HepG2 (cell line): ENCODE data around the gene MAMSTR. TPM values are rescaled to one million over a fixed set of nuclear protein-coding genes. Genes with fewer than 3 reads are reported as not detected.

Experiments used
- ETV5 ChIP-seq: IDR thresholded peaks from 2 replicates; pipeline ENCODE4 v1.6.1; 2018; ENCODE audit warnings: missing biosample characterization, missing genetic modification reagents, inconsistent platforms, borderline replicate concordance
- GABPA ChIP-seq, 2 experiments: IDR thresholded peaks; 2 replicates each; pipeline ENCODE4 v1.6.1; 2011 to 2016; ENCODE audit warnings: low read depth in 2 of 2, low read length in 1 of 2, missing biosample characterization in 1 of 2, missing genetic modification characterization in 1 of 2
- HOXA3 ChIP-seq: sonication (generic); formaldehyde crosslinking; IDR thresholded peaks from 2 replicates; pipeline ENCODE4 v1.5.0; 2020; ENCODE audit warnings: missing genetic modification reagents
- IKZF4 ChIP-seq: sonication (generic); formaldehyde crosslinking; IDR thresholded peaks from 2 replicates; pipeline ENCODE4 v1.5.1; 2020; ENCODE audit warnings: borderline replicate concordance, mild to moderate bottlenecking, low read depth, missing genetic modification reagents; ENCODE audit errors: not compliant biosample characterization
- ZBTB3 ChIP-seq: sonication (generic); formaldehyde crosslinking; IDR thresholded peaks from 2 replicates; pipeline ENCODE4 v1.4.0; 2020; ENCODE audit warnings: low read depth, mild to moderate bottlenecking, moderate library complexity, missing genetic modification reagents, borderline replicate concordance
- ZNF501 ChIP-seq: sonication (generic); formaldehyde crosslinking; IDR thresholded peaks from 2 replicates; pipeline ENCODE4 v1.5.1; 2020; ENCODE audit warnings: mild to moderate bottlenecking, moderate library complexity, missing genetic modification reagents
- ZNF660 ChIP-seq: sonication (generic); formaldehyde crosslinking; IDR thresholded peaks from 2 replicates; pipeline ENCODE4 v1.5.1; 2020; ENCODE audit warnings: mild to moderate bottlenecking, low read depth, missing genetic modification reagents, borderline replicate concordance
- ZSCAN12 ChIP-seq: sonication (generic); formaldehyde crosslinking; IDR thresholded peaks from 2 replicates; pipeline ENCODE4 v1.9.0; 2021; ENCODE audit warnings: mild to moderate bottlenecking, missing genetic modification reagents
- polyA plus RNA-seq, 8 experiments: library from polyadenylated mRNA; depleted of rRNA in 3 of 8; stranded (reverse) in 7 of 8; unstranded in 1 of 8; fragments of >200 nt; fragmentation: Illumina TruSeq in 4 of 8; extraction: Trizol in 4 of 8; gene quantifications; 2 replicates each; pipeline versions ENCODE4 v1.2.1 to v1.2.3, GENCODE V29; 2011 to 2016; ENCODE audit warnings: low read depth in 4 of 8, missing spikeins in 1 of 8, mixed read lengths in 1 of 8; ENCODE audit not compliant: insufficient read depth in 1 of 8
- total RNA-seq, 5 experiments: library from RNA; depleted of rRNA; stranded (reverse); fragments of >200 nt; fragmentation: Illumina TruSeq; extraction: Trizol; gene quantifications; 2 replicates each; pipeline ENCODE4 v1.2.3, GENCODE V29; 2016; ENCODE audit warnings: low read depth in 1 of 5
- TF ChIP-seq, protein P1 (sequence below): sonication (generic); formaldehyde crosslinking; IDR thresholded peaks from 2 replicates; pipeline ENCODE4 v1.5.0; 2020; ENCODE audit warnings: missing genetic modification reagents
- TF ChIP-seq, protein P2 (sequence below): sonication (generic); formaldehyde crosslinking; IDR thresholded peaks from 2 replicates; pipeline ENCODE4 v1.4.0; 2020; ENCODE audit warnings: missing genetic modification reagents
- TF ChIP-seq, protein P3 (sequence below): sonication (generic); formaldehyde crosslinking; IDR thresholded peaks from 2 replicates; pipeline ENCODE4 v1.4.0; 2020; ENCODE audit warnings: missing genetic modification reagents
- TF ChIP-seq, protein P4 (sequence below): sonication (generic); formaldehyde crosslinking; IDR thresholded peaks from 2 replicates; pipeline ENCODE4 v1.4.0; 2020; ENCODE audit warnings: mild to moderate bottlenecking, missing genetic modification reagents

The MAMSTR gene
- total and polyA plus RNA-seq, 2 of the 13 experiments (the other 11 are each of a cell fraction or from before 2014, with no cell fraction given), result 2.2 to 2.4 TPM

DNA sequence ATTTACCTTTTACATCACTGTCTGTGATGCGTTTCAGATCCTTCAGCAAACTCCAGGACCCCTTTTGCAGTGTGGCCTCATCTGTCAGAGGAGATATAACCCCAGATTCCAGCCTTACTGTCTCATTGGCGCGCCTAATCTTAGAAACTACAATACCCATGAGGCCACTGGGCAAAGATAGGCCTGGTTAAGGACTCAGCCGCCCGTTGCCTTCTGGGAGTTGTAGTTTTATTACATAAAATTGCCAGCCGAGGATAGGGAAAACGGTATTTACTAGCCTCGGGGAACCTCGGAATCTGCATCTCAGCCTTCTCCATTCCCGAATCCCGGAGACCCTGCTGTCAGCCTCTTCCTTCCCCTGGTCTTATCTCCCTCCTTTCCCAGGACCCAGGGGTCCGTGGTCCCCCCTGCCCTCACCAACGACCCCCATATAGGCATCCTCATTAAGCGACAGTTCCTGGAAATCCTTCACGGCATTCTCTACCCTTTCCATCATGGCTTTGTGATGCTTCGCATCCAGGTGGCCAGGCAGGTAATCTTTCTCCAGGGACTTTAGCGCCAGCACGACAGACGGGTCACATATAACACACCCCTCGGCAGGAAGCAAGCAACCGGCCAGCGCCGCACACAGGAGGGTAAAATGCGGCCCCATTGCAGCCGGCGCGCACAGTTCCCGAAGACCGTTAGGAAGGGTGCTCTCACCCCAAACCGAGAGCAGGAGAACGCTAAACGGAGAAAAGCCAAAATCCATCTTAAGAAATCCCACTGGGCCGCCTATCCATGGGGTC, 25.9 kb upstream of the MAMSTR start (continued):
- peak; percentile 59 for TF ChIP-seq ZNF501 (CRISPR knock-in tag)
- TF ChIP-seq ZBTB3, result no peak
- 0 out of 2 replicates have a peak, but pooled peaks have one; percentile 12 for TF ChIP-seq HOXA3 (CRISPR knock-in tag)
- no peak for TF ChIP-seq IKZF4 (CRISPR knock-in tag)
- TF ChIP-seq, protein P1, sequence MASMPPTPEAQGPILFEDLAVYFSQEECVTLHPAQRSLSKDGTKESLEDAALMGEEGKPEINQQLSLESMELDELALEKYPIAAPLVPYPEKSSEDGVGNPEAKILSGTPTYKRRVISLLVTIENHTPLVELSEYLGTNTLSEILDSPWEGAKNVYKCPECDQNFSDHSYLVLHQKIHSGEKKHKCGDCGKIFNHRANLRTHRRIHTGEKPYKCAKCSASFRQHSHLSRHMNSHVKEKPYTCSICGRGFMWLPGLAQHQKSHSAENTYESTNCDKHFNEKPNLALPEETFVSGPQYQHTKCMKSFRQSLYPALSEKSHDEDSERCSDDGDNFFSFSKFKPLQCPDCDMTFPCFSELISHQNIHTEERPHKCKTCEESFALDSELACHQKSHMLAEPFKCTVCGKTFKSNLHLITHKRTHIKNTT (CRISPR knock-in tag), result 0 out of 2 replicates have a peak, but pooled peaks have one; percentile 38
- no peak for TF ChIP-seq ZNF660 (CRISPR knock-in tag)
- TF ChIP-seq GABPA (IDR thresholded peaks at IDR 0.05; ENCODE audit: low read depth, low read length), result no peak
- peak; percentile 69 for TF ChIP-seq GABPA (CRISPR knock-in tag; IDR thresholded peaks at IDR 0.05; ENCODE audit: low read depth)
- TF ChIP-seq, protein P2, sequence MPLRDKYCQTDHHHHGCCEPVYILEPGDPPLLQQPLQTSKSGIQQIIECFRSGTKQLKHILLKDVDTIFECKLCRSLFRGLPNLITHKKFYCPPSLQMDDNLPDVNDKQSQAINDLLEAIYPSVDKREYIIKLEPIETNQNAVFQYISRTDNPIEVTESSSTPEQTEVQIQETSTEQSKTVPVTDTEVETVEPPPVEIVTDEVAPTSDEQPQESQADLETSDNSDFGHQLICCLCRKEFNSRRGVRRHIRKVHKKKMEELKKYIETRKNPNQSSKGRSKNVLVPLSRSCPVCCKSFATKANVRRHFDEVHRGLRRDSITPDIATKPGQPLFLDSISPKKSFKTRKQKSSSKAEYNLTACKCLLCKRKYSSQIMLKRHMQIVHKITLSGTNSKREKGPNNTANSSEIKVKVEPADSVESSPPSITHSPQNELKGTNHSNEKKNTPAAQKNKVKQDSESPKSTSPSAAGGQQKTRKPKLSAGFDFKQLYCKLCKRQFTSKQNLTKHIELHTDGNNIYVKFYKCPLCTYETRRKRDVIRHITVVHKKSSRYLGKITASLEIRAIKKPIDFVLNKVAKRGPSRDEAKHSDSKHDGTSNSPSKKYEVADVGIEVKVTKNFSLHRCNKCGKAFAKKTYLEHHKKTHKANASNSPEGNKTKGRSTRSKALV (CRISPR knock-in tag), result no peak
- TF ChIP-seq, protein P3, sequence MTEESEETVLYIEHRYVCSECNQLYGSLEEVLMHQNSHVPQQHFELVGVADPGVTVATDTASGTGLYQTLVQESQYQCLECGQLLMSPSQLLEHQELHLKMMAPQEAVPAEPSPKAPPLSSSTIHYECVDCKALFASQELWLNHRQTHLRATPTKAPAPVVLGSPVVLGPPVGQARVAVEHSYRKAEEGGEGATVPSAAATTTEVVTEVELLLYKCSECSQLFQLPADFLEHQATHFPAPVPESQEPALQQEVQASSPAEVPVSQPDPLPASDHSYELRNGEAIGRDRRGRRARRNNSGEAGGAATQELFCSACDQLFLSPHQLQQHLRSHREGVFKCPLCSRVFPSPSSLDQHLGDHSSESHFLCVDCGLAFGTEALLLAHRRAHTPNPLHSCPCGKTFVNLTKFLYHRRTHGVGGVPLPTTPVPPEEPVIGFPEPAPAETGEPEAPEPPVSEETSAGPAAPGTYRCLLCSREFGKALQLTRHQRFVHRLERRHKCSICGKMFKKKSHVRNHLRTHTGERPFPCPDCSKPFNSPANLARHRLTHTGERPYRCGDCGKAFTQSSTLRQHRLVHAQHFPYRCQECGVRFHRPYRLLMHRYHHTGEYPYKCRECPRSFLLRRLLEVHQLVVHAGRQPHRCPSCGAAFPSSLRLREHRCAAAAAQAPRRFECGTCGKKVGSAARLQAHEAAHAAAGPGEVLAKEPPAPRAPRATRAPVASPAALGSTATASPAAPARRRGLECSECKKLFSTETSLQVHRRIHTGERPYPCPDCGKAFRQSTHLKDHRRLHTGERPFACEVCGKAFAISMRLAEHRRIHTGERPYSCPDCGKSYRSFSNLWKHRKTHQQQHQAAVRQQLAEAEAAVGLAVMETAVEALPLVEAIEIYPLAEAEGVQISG (CRISPR knock-in tag), result peak; percentile 55; the same call in 1 of the 2 replicates
- TF ChIP-seq, protein P4, sequence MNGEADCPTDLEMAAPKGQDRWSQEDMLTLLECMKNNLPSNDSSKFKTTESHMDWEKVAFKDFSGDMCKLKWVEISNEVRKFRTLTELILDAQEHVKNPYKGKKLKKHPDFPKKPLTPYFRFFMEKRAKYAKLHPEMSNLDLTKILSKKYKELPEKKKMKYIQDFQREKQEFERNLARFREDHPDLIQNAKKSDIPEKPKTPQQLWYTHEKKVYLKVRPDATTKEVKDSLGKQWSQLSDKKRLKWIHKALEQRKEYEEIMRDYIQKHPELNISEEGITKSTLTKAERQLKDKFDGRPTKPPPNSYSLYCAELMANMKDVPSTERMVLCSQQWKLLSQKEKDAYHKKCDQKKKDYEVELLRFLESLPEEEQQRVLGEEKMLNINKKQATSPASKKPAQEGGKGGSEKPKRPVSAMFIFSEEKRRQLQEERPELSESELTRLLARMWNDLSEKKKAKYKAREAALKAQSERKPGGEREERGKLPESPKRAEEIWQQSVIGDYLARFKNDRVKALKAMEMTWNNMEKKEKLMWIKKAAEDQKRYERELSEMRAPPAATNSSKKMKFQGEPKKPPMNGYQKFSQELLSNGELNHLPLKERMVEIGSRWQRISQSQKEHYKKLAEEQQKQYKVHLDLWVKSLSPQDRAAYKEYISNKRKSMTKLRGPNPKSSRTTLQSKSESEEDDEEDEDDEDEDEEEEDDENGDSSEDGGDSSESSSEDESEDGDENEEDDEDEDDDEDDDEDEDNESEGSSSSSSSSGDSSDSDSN (CRISPR knock-in tag), result no peak
- no peak for TF ChIP-seq ETV5
- no peak for TF ChIP-seq ZSCAN12 (CRISPR knock-in tag)
